Measurements from ENCODE around the gene CLIP2. TPM values are rescaled to one million over a fixed set of nuclear protein-coding genes. Genes with fewer than 3 reads are reported as not detected.
A peak's percentile ranks its signal among the peaks of the same experiment; 100 is the strongest.
"Not testable (repeated sequence)": the region's sequence is repeated elsewhere in the genome, so short reads cannot be mapped to it uniquely, and the experiment has no call there.

Gene CLIP2
- total RNA-seq, 1 experiment from 2014 or later = 29.1 TPM

GRCh38 chr7:74401137-74401859 is 112.1 kb downstream of the CLIP2 start:
- Histone ChIP-seq H3K9me3 (replicated peaks) (no peaks in the 10 kb centered on the region), H3K4me1 (no peaks in the 10 kb centered on the region), H3K4me3 (no peak overlapping the region), H3K27me3 (no peaks in the 10 kb centered on the region), H3K36me3 (peaks cover 35% of the 10 kb centered on the region), H3K27ac (no peak overlapping the region)
- peak; percentile 75 to 92 for DNase-seq

- not testable (repeated sequence) for H3K4me1 ChIP-seq; DNase-seq; H3K9me3 ChIP-seq (replicated peaks); H3K4me3 ChIP-seq; H3K27me3 ChIP-seq; H3K27ac ChIP-seq
- H3K36me3 ChIP-seq = peaks cover 24% of the 10 kb centered on the region
These were observed 113.5 kb downstream of the CLIP2 start for GRCh38 chr7:74402668-74403067.

- H3K27ac ChIP-seq = no peak overlapping the region
- no peak overlapping the region for H3K4me3 ChIP-seq
- H3K27me3 ChIP-seq = no peaks in the 10 kb centered on the region
- no peak for DNase-seq
- H3K4me1 ChIP-seq = no peaks in the 10 kb centered on the region
- peaks cover 24% of the 10 kb centered on the region for H3K36me3 ChIP-seq
- no peaks in the 10 kb centered on the region for H3K9me3 ChIP-seq (replicated peaks)
These were observed 114.5 kb downstream of the CLIP2 start for GRCh38 chr7:74403521-74404387.

GRCh38 chr7:74404388-74404700 is 115.1 kb downstream of the CLIP2 start:
- H3K4me1 ChIP-seq = no peaks in the 10 kb centered on the region
- H3K4me3 ChIP-seq = no peak overlapping the region
- DNase-seq = no peak
- no peaks in the 10 kb centered on the region for H3K27me3 ChIP-seq
- H3K27ac ChIP-seq = no peak overlapping the region
- H3K9me3 ChIP-seq (replicated peaks) = no peaks in the 10 kb centered on the region
- H3K36me3 ChIP-seq = peaks cover 24% of the 10 kb centered on the region

DNA sequence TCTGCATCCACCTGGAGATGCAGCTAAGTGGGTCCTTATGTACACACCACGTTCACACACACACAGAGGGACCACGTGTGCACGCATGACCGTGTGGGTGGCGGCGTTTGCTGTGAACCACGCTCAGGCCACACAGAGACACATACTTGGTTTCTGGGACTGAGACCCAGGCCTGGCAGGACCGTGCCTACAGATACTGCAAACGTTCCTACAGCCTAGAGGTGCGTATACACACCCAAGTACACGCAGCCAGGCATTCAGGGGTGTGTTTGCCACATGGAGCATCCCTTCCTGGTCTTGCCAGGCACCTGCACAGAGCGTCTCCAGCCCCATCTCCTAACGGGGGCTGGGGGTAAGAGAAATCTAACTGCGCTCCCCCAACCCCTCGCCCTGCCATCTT is 115.5 kb downstream of the CLIP2 start:
- no peak for DNase-seq
- Histone ChIP-seq H3K36me3 (peaks cover 24% of the 10 kb centered on the region), H3K4me1 (no peaks in the 10 kb centered on the region), H3K27ac (no peak overlapping the region), H3K27me3 (no peaks in the 10 kb centered on the region), H3K4me3 (no peak overlapping the region), H3K9me3 (replicated peaks) (no peaks in the 10 kb centered on the region)

GRCh38 chr7:74405191-74405898 is 116.1 kb downstream of the CLIP2 start:
- Histone ChIP-seq H3K9me3 (replicated peaks) (no peaks in the 10 kb centered on the region), H3K36me3 (peaks cover 24% of the 10 kb centered on the region), H3K4me1 (no peaks in the 10 kb centered on the region), H3K27me3 (no peaks in the 10 kb centered on the region), H3K4me3 (no peak overlapping the region), H3K27ac (no peak overlapping the region)
- DNase-seq = peak in 1 of 2 experiments; percentile 43

DNA sequence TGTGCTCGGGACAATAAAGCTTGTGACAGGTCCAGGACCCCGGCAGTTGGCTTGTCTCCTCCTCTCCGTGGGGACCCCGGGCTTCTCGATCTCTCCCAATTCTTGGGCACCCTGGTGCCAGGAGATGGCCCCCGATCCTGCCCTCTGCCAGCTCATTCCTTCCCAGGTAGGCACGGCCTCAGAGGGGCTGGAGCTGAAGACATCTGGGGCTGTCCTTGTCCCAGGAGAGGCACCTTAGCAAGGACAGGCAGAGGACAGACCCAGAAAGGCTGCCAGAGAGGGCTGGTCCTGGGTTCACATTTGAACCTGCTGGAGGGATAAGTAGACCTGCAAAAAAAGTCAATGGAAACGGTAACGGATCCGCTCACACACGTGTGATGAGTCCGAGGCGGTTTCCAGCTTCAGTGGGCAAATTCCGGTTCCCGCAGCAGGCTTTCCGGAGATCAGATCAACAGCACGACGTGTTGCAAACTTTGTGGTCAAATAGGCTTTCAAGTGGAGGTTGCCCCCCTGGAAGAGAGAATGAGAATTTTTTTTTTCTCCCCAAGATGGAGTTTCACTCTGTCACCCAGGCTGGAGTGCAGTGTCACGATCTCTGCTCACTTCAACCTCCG is 116.8 kb downstream of the CLIP2 start:
- Histone ChIP-seq H3K27ac (no peak overlapping the region), H3K9me3 (replicated peaks) (no peaks in the 10 kb centered on the region), H3K4me1 (no peaks in the 10 kb centered on the region), H3K27me3 (peaks cover 3% of the 10 kb centered on the region; the same call in 1 of the 2 replicates), H3K36me3 (peaks cover 22% of the 10 kb centered on the region), H3K4me3 (no peak overlapping the region)
- DNase-seq = no peak

DNA sequence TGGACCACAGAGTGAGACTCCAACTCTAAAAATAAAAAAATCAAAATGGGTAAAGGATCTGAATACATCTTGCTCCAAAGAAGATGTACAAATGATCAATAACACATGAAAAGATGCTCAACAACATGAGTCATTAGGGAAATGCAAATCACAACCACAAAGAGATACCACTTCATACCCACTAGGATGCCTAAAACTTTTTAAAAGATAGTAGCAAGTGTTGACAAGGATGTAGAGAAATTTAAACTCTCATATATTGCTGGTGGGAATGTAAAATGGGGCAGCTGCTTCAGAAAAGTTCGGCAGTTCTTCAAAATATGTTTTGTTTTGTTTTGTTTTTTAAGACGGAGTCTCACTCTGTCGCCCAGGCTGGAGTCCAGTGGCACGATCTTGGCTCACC is 118.8 kb downstream of the CLIP2 start:
- H3K27me3 ChIP-seq = peaks cover 3% of the 10 kb centered on the region; the same call in 1 of the 2 replicates
- peaks cover 7% of the 10 kb centered on the region for H3K4me1 ChIP-seq
- H3K27ac ChIP-seq = no peak overlapping the region
- H3K4me3 ChIP-seq = no peak overlapping the region
- peaks cover 12% of the 10 kb centered on the region for H3K36me3 ChIP-seq
- H3K9me3 ChIP-seq (replicated peaks) = no peaks in the 10 kb centered on the region
- no peak for DNase-seq

DNA sequence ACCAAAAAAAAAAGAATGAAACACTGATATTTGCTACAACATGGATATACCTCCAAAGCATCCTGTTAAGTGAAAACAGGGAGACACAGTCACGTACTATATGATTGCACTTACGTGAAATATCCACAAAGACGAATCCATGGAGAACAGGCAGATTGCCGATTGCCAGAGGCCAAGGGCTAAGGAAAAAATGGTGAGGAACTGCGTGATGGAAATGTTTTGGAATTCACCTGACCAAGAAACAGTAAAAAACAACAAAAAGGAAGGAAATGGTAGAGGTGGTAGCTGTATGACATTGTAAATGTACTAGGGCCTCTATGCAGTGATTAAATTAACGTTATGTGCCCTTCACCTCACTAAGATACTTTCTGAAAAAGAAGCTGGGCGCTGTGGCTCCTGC is 120.4 kb downstream of the CLIP2 start:
- Histone ChIP-seq H3K27ac (no peak overlapping the region), H3K4me1 (peaks cover 7% of the 10 kb centered on the region), H3K4me3 (no peak overlapping the region), H3K9me3 (replicated peaks) (no peaks in the 10 kb centered on the region), H3K36me3 (peaks cover 2% of the 10 kb centered on the region; the same call in 1 of the 2 replicates), H3K27me3 (peaks cover 3% of the 10 kb centered on the region; the same call in 1 of the 2 replicates)
- no peak for DNase-seq

DNA sequence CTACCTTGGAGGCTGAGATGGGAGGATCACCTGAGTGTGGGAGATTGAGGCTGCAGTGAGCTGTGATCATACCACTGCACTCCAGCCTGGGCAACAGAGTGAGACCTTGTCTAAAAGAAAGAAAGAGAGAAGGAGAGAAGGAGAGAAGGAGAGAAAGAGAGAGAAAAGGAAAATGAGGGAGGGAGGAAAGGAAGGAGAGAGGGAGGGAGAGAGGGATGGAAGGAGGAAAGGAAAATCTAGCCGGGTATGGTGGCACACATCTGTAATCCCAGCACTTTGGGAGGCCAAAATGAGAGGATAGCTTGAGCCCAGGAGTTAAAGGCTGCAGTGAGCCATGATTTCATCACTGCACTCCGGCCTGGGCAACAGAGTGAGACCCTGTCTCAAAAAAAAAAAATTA is 121.6 kb downstream of the CLIP2 start:
- Histone ChIP-seq H3K9me3 (replicated peaks) (no peaks in the 10 kb centered on the region), H3K27ac (no peak overlapping the region), H3K27me3 (peaks cover 3% of the 10 kb centered on the region; the same call in 1 of the 2 replicates), H3K4me1 (peaks cover 7% of the 10 kb centered on the region), H3K4me3 (no peak overlapping the region), H3K36me3 (no peaks in the 10 kb centered on the region)
- no peak for DNase-seq

DNA sequence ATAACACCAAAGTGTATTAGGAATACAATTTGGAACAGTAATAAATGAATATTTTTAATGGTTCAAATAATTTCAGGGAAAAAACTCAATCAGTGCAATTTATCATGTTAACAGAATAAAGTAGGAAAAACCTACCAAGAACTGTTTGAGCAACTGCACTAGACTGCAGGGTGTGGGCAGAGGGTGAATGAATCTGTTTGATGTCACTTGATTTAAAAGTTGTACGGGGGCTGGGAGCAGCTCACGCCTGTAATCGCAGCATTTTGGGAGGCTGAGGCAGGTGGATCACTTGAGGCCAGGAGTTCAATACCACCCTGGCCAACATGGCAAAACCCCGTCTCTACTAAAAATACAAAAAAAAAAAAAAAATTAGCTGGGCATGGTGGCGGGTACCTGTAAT is 122.4 kb downstream of the CLIP2 start:
- H3K36me3 ChIP-seq; H3K4me3 ChIP-seq; H3K9me3 ChIP-seq (replicated peaks); H3K4me1 ChIP-seq; DNase-seq; H3K27me3 ChIP-seq; H3K27ac ChIP-seq: not testable (repeated sequence)

DNA sequence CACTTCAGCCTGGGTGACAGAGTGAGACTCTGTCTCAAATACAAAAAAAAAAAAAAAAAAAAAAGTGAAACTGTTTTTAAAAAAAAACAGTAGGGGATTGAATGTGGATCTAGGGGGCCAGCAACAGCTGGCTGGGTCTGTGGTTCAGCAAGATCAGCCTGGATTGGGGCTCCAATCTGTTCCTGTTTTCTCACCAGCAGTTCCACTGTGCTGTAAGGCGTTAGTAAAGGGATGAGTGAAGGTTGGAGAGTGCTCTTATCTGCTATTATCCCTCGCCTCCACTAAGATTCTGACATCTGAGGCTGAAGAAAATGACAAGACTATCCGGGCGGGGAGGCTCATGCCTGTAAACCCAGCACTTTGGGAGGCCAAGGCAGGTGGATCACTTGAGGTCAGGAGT is 122.8 kb downstream of the CLIP2 start:
- H3K9me3 ChIP-seq (replicated peaks) = no peaks in the 10 kb centered on the region
- H3K4me1 ChIP-seq = peaks cover 7% of the 10 kb centered on the region
- no peak overlapping the region for H3K4me3 ChIP-seq
- H3K36me3 ChIP-seq = no peaks in the 10 kb centered on the region
- H3K27ac ChIP-seq = no peak overlapping the region
- DNase-seq = peak; percentile 57 to 73
- peaks cover 3% of the 10 kb centered on the region; the same call in 1 of the 2 replicates for H3K27me3 ChIP-seq

DNA sequence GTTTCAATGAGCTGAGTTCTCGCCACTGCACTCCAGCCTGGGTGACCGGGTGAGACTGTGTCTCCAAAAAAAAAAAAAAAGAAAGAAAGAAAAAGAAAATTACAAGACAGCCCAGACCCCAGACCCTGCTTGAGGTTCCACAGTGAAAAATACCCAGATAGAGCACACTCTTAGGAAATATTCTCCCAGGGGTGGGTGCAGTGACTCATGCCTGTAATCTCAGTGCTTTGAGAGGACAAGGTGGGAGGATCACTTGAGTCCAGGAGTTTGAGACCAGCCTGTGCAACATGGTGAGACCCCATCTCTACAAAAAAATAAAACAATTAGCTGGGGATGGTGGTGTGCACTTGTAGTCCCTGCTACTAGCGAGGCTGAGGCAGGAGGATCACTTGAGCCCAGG is 123.4 kb downstream of the CLIP2 start:
- H3K9me3 ChIP-seq (replicated peaks) = no peaks in the 10 kb centered on the region
- H3K27ac ChIP-seq = no peak overlapping the region
- H3K36me3 ChIP-seq = no peaks in the 10 kb centered on the region
- DNase-seq = no peak
- peaks cover 3% of the 10 kb centered on the region; the same call in 1 of the 2 replicates for H3K27me3 ChIP-seq
- H3K4me1 ChIP-seq = peaks cover 8% of the 10 kb centered on the region
- no peak overlapping the region for H3K4me3 ChIP-seq

GRCh38 chr7:74414595-74415333 is 125.6 kb downstream of the CLIP2 start:
- H3K4me1 ChIP-seq; H3K9me3 ChIP-seq (replicated peaks); H3K4me3 ChIP-seq; H3K27ac ChIP-seq; H3K27me3 ChIP-seq; DNase-seq; H3K36me3 ChIP-seq: not testable (repeated sequence)

Data from SJCRH30 (cell line).